MM.1S (cell line): Measurements from ENCODE around the gene RNF224.

Experiments
- EZH2 ChIP-seq: fragments of 300-600 bp; sonication (generic); optimal IDR thresholded peaks from 2 replicates; pipeline ENCODE3; 2017; ENCODE audit warnings: low read depth, mild to moderate bottlenecking, antibody characterized with exemption, low read length, mixed read lengths
- TF ChIP-seq, protein P1 (sequence below): fragments of 300-600 bp; sonication (generic); IDR thresholded peaks from 2 replicates; pipeline ENCODE4 v1.5.1; 2016; ENCODE audit warnings: antibody characterized with exemption, low read length, mixed read lengths

- no peak for TF ChIP-seq EZH2
- TF ChIP-seq, protein P1, sequence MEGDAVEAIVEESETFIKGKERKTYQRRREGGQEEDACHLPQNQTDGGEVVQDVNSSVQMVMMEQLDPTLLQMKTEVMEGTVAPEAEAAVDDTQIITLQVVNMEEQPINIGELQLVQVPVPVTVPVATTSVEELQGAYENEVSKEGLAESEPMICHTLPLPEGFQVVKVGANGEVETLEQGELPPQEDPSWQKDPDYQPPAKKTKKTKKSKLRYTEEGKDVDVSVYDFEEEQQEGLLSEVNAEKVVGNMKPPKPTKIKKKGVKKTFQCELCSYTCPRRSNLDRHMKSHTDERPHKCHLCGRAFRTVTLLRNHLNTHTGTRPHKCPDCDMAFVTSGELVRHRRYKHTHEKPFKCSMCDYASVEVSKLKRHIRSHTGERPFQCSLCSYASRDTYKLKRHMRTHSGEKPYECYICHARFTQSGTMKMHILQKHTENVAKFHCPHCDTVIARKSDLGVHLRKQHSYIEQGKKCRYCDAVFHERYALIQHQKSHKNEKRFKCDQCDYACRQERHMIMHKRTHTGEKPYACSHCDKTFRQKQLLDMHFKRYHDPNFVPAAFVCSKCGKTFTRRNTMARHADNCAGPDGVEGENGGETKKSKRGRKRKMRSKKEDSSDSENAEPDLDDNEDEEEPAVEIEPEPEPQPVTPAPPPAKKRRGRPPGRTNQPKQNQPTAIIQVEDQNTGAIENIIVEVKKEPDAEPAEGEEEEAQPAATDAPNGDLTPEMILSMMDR = no peak
Observed at GRCh38 chr9:137178939-137179630, 48.2 kb upstream of the RNF224 start.
